Dermis blood vessel endothelial cell (primary cell): ENCODE results near the gene CHD6. TPM values are rescaled to one million over a fixed set of nuclear protein-coding genes. Genes with fewer than 3 reads are reported as not detected.
A peak's percentile ranks its signal among the peaks of the same experiment; 100 is the strongest.

Source experiments
- DNase-seq: peaks from one replicate; pipeline ENCODE4 v3.0.0; 2010
- total RNA-seq: library from RNA; depleted of rRNA; stranded (reverse); fragments of >200 nt; gene quantifications from 2 replicates; pipeline ENCODE4 v1.2.3, GENCODE V29; 2014

CHD6 gene
- total RNA-seq, 1 donor from 2014 or later = 35.6 TPM

- DNase-seq = no peak
Measured at GRCh38 chr20:41390889-41391288, 227.3 kb downstream of the CHD6 start.

GRCh38 chr20:41387444-41387851 lies 230.7 kb downstream of the CHD6 start:
- DNase-seq = peak; percentile 31

GRCh38 chr20:41386502-41387427 lies 231.4 kb downstream of the CHD6 start:
- DNase-seq = no peak

GRCh38 chr20:41382791-41383305 lies 235.3 kb downstream of the CHD6 start:
- no peak for DNase-seq

GRCh38 chr20:41380551-41381193 lies 237.5 kb downstream of the CHD6 start:
- DNase-seq = no peak

DNA sequence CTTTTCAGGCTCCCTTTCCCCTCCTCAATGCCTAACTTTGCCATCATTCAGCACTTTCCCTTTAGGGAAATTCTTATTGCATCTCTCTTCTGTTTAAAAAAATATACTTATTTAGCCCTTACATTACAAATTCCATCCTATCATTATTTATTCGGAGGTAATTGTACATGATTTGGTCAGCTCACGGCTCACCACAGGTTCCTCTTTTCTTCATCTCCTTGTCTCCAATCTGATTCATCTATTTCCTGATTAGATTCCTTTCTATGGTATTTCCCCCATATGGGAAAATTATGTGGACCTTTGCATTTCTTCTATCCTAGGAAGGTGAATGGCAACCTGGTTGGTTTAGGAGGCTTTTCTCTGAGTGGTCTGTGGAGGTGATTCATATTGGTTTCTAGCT lies 238.6 kb downstream of the CHD6 start:
- no peak for DNase-seq

- DNase-seq = no peak
Measured at GRCh38 chr20:41377275-41377674, 240.9 kb downstream of the CHD6 start.

GRCh38 chr20:41376349-41376748 lies 241.8 kb downstream of the CHD6 start:
- no peak for DNase-seq

DNA sequence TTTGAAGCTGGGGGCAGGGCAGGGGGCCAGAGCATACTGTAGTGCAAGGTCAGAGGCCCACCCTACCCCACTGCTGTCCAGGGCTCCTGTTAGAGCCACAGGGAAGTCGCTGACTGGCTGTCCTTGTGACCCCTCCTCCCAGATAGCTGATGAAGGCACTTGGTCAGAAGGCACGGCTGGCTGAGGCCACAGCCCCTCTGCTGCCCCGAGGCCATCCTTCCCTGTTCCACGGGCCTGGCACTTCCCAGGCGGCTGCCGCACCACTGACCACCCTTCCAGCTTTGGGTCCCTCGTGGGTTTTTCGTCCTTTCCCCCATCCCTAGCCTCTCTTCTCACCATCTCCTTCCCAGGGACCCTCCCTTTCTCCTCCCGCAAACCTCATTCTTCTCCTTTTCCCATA lies 242.3 kb downstream of the CHD6 start:
- DNase-seq = no peak

- DNase-seq = no peak
Measured at GRCh38 chr20:41373931-41374920, 244.0 kb downstream of the CHD6 start.

GRCh38 chr20:41373251-41373783 lies 244.9 kb downstream of the CHD6 start:
- no peak for DNase-seq

- DNase-seq = no peak
Measured at GRCh38 chr20:41371371-41371770, 246.8 kb downstream of the CHD6 start.

- DNase-seq = no peak
Measured at GRCh38 chr20:41370176-41370575, 248.0 kb downstream of the CHD6 start.

DNA sequence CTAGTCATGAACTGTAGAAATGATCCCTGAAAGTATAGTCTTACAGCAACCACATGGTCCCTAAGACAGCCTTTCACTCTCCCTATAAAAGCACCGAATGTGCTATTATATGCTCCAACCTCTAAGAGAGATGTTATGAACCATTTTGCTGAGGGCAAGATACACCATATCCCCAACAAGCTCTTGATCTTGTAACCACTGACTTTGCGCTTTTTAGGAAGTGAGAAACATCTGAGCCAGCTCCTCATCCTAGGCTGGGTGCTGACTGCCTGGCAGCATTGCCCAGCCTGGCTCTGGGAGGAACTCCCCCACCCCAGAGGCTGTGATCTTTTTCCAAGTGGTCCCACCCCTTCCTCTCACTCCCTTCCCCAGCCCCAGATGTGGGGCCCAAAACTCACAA lies 248.5 kb downstream of the CHD6 start:
- DNase-seq = no peak

DNA sequence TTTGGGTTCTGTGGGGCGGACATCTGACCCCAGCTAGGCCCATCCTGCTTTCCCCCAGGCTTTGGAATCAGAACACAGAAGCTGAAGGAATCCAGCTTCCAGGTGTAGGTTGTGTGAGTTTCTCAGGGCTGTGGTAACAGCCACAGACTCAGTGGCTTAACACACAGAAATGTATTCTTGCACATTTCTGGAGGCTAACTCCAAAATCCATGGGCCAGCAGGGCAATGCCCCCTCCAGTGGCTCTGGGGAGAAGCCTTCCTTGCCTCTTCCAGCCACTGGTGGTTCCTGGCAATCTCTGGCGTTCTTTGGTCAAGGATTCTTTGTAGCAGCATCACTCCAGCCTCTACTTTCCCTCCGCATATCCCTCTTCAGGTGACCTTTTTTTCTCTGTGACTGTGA lies 250.2 kb downstream of the CHD6 start:
- no peak for DNase-seq

DNA sequence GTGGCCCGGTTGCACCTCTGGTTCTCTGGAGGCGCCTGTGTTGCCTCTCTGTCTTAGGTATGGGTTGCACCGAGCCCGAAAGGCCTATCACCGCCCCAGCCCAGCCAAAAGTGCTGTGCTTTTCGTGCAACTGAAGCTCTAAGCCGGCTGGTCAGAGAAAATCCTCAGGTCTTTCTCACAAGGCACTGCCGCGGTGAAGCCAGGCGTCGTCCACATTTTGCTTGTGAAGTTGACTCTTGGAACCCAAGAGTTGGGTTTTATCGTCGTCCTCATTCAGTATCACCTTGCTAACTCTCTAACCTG lies 250.8 kb downstream of the CHD6 start:
- DNase-seq = no peak

- no peak for DNase-seq
Measured at GRCh38 chr20:41366546-41367392, 251.4 kb downstream of the CHD6 start, which contains the start of gene EMILIN3. Gene EMILIN3, minus strand, starts transcription at chr20:41366818. Its CDS starts 184 bp downstream, at chr20:41366634.

DNA sequence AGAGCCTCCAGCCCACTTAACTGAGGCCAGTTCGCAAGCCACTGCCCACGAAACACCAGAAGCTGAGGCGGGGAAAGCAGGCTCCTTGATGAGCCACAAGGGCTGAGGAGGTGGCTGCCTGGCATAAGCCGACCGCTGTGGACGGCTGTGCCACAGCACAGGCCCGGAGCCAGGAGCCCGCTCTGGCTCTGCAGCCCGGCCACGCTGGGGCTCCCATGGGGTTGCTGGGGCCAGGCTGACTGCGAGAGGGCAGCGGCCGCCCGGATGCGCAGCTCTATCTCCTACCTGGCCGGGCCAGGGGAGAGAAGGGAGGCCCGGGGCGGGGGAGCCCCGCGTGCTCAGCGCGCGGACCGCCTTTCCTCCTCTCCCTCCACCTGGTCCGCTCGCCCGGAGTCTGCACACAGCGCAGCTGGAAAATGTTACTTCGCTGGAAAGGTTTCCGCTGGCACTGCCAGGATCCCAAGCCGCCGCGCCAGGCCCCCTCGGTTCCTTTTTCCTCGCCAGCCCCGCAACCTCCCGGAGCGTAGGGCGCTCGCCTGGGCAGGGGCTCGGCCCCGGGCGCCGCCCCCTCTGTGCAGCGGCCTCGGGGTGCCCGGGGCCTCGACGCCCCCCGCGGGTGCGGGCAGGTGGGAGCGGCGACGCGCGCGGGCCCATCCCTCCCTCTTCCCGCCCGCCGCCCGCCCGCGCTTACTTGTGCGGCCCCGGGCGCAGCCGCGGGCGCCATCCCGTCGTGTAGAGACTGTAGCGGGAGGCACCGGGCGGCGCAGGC lies 252.2 kb downstream of the CHD6 start:
- DNase-seq = no peak

- no peak for DNase-seq
Measured at GRCh38 chr20:41364967-41365765, 253.0 kb downstream of the CHD6 start.
